ENCODE data around the gene RAD21L1.

GRCh38 chr20:1204113-1204512 lies 21.7 kb upstream of the RAD21L1 start:
- TF ChIP-seq CTCF (conservative IDR thresholded peaks at IDR 0.05 in 1 of 2, IDR thresholded peaks at IDR 0.05 in 1 of 2; ENCODE audit: extremely low read depth in 1 of 2, insufficient read depth in 1 of 2, low read depth in 1 of 2, low read length in 2 of 2) (no peak), EZH2 (IDR thresholded peaks at IDR 0.05; ENCODE audit: borderline replicate concordance, low read length) (no peak)

Data from mammary epithelial cell (primary cell).